Measurements from ENCODE around the gene IL12B.

Gene IL12B

DNA sequence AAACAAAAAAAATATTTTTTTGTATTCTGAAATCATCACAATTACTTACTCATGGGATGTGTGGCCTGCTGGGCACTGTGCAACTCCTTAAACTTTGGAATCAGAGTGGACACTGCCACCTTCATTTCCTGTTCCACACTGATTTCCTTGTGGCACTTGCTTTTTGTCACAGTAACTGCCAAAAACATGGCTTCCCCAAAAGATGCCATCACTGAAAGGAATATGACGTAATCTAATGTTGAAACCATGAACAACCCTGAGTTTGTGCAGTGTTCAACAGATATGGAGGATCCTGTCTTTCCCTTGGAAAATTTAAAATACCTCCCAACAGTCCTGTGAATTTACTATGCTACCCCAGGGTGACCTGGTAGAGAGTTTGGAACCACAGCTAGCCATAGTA is 12.6 kb upstream of the IL12B start:
- H3K36me3 ChIP-seq (ENCODE audit: low read length) = no peaks in the 10 kb centered on the region
- H3K27me3 ChIP-seq (ENCODE audit: low read length) = no peaks in the 10 kb centered on the region
- H3K9me2 ChIP-seq (replicated peaks; ENCODE audit: insufficient read depth, low read length) = no peaks in the 10 kb centered on the region
- no peaks in the 10 kb centered on the region for H3F3A ChIP-seq (ENCODE audit: insufficient read depth)
- no peak overlapping the region for H3K27ac ChIP-seq (ENCODE audit: low read depth, low read length)
- no peak overlapping the region for H3K4me2 ChIP-seq (ENCODE audit: low read depth, low read length, poor library complexity, severe bottlenecking)
- H3K79me2 ChIP-seq (ENCODE audit: insufficient read depth, low read length) = no peaks in the 10 kb centered on the region
- TF ChIP-seq, protein P1, sequence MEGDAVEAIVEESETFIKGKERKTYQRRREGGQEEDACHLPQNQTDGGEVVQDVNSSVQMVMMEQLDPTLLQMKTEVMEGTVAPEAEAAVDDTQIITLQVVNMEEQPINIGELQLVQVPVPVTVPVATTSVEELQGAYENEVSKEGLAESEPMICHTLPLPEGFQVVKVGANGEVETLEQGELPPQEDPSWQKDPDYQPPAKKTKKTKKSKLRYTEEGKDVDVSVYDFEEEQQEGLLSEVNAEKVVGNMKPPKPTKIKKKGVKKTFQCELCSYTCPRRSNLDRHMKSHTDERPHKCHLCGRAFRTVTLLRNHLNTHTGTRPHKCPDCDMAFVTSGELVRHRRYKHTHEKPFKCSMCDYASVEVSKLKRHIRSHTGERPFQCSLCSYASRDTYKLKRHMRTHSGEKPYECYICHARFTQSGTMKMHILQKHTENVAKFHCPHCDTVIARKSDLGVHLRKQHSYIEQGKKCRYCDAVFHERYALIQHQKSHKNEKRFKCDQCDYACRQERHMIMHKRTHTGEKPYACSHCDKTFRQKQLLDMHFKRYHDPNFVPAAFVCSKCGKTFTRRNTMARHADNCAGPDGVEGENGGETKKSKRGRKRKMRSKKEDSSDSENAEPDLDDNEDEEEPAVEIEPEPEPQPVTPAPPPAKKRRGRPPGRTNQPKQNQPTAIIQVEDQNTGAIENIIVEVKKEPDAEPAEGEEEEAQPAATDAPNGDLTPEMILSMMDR (IDR thresholded peaks at IDR 0.05; ENCODE audit: insufficient read depth, low read length, poor library complexity, severe bottlenecking) = no peak
- no peak for TF ChIP-seq EZH2phosphoT487 (conservative IDR thresholded peaks at IDR 0.05; ENCODE audit: low read length)
- H2AFZ ChIP-seq (ENCODE audit: low read depth, low read length, severe bottlenecking) = no peak overlapping the region
- no peaks in the 10 kb centered on the region for H4K20me1 ChIP-seq (ENCODE audit: low read depth, low read length)
- no peak overlapping the region for H3K4me3 ChIP-seq (ENCODE audit: insufficient read depth, low read length, poor library complexity, severe bottlenecking)
- H3K9me3 ChIP-seq (ENCODE audit: insufficient read depth, low read length) = no peaks in the 10 kb centered on the region
- no peak overlapping the region for H3K9ac ChIP-seq (ENCODE audit: low read length)

DNA sequence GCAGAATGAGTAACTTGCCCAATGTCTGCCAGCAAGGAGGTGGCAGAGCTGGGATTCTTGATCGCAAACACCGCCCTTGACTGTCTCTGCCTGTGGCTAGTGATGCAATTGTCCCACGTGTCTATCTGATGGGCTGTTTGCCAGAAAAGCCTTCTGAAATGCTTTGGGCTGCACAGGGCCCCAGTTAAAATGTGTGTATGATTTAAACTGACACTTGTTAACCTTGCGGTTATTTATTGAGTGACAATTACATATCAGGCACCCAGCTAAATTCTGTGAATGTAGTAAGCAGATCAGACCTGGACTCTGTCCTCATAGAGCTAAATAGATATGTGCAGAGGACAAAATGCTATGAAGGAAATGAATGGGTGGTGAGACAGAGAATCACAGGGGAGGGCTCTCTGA is 11.6 kb upstream of the IL12B start:
- Histone ChIP-seq H3K4me2 (ENCODE audit: low read depth, low read length, poor library complexity, severe bottlenecking) (no peak overlapping the region), H3K9ac (ENCODE audit: low read length) (no peak overlapping the region), H3F3A (ENCODE audit: insufficient read depth) (no peaks in the 10 kb centered on the region), H3K27me3 (ENCODE audit: low read length) (no peaks in the 10 kb centered on the region), H3K4me3 (ENCODE audit: insufficient read depth, low read length, poor library complexity, severe bottlenecking) (no peak overlapping the region), H4K20me1 (ENCODE audit: low read depth, low read length) (no peaks in the 10 kb centered on the region), H3K36me3 (ENCODE audit: low read length) (no peaks in the 10 kb centered on the region), H3K9me2 (replicated peaks; ENCODE audit: insufficient read depth, low read length) (no peaks in the 10 kb centered on the region), H2AFZ (ENCODE audit: low read depth, low read length, severe bottlenecking) (no peak overlapping the region), H3K27ac (ENCODE audit: low read depth, low read length) (no peak overlapping the region), H3K79me2 (ENCODE audit: insufficient read depth, low read length) (no peaks in the 10 kb centered on the region), H3K9me3 (ENCODE audit: insufficient read depth, low read length) (no peaks in the 10 kb centered on the region)
- TF ChIP-seq EZH2phosphoT487 (conservative IDR thresholded peaks at IDR 0.05; ENCODE audit: low read length) = no peak
- TF ChIP-seq, protein P1 (IDR thresholded peaks at IDR 0.05; ENCODE audit: insufficient read depth, low read length, poor library complexity, severe bottlenecking) = no peak

DNA sequence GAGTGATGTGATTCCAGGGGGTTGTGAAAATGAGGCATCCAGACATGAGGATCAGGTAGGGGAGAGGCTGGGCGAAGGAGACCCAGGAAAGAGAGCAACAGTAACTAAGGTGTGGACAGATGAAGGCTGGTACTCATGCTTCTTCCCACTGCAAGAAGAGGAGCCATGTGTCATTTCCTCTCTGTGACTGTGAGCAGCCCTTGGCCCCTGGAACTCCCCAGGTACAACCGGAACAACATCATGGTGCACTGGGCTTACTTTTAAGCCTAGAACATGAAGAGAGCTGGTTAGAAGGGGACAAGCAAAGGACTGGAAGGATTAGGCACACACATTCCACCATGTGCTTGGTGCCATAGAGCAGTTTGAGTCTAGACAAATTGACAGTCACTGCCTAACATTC is 10.9 kb upstream of the IL12B start:
- Histone ChIP-seq H3K27ac (ENCODE audit: low read depth, low read length) (no peak overlapping the region), H4K20me1 (ENCODE audit: low read depth, low read length) (no peaks in the 10 kb centered on the region), H3K4me2 (ENCODE audit: low read depth, low read length, poor library complexity, severe bottlenecking) (no peak overlapping the region), H3F3A (ENCODE audit: insufficient read depth) (no peaks in the 10 kb centered on the region), H3K9me3 (ENCODE audit: insufficient read depth, low read length) (no peaks in the 10 kb centered on the region), H3K27me3 (ENCODE audit: low read length) (no peaks in the 10 kb centered on the region), H3K79me2 (ENCODE audit: insufficient read depth, low read length) (no peaks in the 10 kb centered on the region), H3K4me3 (ENCODE audit: insufficient read depth, low read length, poor library complexity, severe bottlenecking) (no peak overlapping the region), H3K36me3 (ENCODE audit: low read length) (no peaks in the 10 kb centered on the region), H3K9me2 (replicated peaks; ENCODE audit: insufficient read depth, low read length) (no peaks in the 10 kb centered on the region), H2AFZ (ENCODE audit: low read depth, low read length, severe bottlenecking) (no peak overlapping the region), H3K9ac (ENCODE audit: low read length) (no peak overlapping the region)
- TF ChIP-seq, protein P1 (IDR thresholded peaks at IDR 0.05; ENCODE audit: insufficient read depth, low read length, poor library complexity, severe bottlenecking) = no peak
- TF ChIP-seq EZH2phosphoT487 (conservative IDR thresholded peaks at IDR 0.05; ENCODE audit: low read length) = no peak
